Stromal cell of bone marrow (primary cell): ENCODE results near the gene ZNF609.
"Not testable (repeated sequence)": the region's sequence is repeated elsewhere in the genome, so short reads cannot be mapped to it uniquely, and the experiment has no call there.

Source experiments
- DNase-seq: peaks from one replicate; pipeline ENCODE4 v3.0.0-alpha.2; 2012; ENCODE audit warnings: low read depth

Gene ZNF609

DNA sequence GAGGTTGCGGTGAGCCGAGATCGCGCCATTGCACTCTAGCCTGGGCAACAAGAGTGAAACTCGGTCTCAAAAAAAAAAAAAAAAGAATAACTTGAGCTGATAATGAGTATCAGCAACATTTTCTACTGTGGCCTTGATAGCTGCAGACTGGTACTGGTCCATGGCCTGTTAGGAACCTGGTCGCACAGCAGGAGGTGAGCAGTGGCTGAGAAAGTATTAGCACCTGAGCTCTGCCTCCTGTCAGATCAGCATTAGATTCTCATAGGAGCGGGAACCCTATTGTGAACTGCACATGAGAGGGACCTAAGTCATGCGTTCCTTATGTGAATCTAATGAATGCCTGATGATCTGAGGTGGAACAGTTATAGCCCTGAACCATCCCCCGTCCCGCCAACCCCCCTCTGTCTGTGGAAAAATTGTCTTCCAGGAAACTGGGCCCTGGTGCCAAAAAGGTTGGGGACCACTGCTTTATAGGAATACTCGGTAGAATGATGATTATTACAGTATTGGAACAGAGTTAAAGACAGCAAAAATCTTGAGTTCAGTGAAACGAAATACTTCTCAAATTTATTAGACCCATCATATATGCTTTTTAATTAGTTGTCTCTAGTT, 126.0 kb downstream of the ZNF609 start:
- no peak for DNase-seq

DNA sequence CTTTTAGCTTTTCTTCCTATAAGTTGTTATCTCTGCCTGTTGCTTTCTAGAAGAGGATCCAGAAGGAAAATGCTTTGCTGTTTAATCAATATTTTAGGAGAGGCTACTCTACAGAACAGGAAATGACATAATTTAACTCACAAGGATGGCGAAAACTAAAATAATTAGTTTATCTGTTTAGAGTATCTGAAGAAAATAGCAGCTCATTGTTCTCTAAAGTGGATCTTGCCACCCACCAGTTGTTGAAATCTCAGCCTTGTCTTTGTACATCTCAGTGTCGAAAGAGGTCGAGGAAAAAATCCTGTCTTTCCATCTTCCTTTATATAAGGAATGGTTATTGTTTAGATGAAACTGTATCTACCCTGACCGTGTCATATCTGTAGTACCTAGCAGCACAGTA, 126.6 kb downstream of the ZNF609 start:
- no peak for DNase-seq

DNA sequence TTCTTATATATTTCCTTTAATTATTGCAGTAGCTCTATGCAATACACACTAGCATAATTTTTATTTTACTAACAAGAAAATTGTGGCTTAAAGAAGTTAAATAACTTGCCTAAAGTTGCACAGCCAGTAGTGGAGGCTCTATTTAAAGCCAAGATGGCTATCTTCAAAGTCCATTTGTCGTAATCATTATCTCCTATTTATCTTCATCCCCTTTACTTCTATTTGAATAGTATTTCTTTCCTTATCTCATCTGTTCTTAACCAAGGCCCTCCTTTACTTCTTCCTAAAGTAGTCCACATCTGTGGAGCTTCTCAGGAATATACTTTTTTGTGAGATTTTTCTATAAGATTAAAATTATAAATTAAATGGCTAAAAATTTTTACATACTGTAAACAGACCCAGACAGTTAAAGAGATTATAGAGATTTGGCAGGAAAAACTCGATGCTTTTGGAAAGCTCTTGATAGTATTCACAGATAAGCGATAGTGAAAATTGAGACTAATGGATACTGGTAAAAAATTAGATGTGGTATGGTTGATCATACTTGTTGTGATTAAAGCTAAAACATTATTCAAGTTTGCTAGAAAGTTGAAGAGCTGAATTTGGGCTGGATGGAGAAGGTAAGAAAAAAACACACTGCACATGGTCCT, 129.2 kb downstream of the ZNF609 start:
- no peak for DNase-seq

DNA sequence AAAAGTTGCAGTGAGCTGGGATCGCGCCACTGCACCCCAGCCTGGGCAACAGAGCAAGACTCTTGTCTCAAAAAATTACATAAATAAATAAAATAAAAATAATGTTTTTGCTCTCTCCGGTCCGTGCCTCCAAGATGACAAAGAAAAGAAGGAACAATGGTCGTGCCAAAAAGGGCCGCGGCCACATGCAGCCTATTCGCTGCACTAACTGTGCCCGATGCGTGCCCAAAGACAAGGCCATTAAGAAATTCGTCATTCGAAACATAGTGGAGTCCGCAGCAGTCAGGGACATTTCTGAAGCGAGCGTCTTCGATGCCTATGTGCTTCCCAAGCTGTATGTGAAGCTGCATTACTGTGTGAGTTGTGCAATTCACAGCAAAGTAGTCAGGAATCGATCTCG, 132.5 kb downstream of the ZNF609 start:
- DNase-seq: not testable (repeated sequence)

DNA sequence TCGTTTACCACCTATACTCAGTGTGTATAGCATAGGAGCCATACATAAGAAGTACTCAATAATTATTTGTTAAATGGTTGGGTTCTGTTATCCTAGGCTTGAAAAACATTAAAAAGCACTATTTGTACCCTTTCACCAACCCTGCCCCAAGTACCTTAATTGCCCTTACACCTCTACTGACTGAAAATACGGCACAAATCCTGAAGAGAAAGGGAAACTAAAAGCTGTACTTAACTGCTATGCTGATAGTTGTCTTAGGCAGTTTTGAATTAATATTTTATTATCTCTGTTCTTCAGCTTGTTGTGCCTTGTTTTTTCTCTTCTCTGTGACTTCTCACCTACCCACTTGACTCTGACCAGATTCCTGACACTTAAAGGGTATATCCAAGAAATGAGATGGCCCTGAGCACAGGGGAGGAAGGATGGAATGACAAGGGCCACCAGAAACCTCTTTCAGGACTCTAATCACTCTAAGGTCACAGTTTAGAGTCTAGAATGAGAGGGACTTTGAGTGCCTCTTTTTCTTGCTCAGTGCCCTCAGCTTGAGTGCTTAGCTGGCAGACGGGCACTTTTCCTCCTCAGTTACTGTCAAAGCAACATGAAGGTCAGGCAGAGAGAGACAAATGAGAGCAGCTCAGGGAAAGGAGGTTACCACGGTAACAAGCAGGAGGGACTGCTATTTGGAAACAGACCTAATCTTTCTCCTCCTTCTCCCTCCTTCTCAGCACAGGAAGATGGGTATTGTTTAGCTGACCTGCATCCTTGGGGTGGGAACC, 136.5 kb downstream of the ZNF609 start:
- DNase-seq: peak; percentile 46

DNA sequence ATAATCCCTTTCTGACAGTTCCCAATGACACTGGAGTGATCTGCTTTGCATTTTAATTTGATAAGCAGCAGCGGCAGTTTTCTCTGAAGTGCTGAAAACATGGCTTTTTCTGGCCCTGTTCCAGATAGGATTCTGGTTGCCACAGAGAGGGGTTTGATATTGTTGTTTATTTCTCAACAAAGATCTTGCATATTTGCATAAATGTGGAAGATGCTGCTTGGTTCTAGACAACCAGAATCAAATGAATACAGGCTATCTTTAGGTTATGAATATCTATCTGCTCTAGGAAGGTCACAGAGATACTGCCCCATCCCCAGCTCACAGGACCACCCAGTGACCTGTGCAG, 137.1 kb downstream of the ZNF609 start:
- DNase-seq: no peak

DNA sequence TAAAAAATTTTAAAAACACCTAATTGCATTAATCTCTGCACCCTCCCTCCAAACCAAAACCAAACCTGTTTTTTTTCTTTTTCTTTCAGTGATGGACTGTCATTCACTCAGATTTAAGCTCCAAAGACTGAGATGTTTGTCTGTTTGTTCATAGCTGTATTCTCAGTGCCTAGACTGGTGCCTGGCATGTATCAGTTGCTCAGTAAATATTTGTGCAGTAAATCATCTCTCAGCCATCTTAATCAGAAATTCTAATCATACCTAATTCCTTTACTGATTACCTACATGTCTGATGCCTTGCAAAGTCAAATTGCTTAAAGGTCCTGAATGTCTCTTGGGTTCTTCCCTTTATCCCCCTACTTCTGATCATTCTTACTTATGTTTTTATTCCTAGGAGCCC, 138.8 kb downstream of the ZNF609 start:
- no peak for DNase-seq

DNA sequence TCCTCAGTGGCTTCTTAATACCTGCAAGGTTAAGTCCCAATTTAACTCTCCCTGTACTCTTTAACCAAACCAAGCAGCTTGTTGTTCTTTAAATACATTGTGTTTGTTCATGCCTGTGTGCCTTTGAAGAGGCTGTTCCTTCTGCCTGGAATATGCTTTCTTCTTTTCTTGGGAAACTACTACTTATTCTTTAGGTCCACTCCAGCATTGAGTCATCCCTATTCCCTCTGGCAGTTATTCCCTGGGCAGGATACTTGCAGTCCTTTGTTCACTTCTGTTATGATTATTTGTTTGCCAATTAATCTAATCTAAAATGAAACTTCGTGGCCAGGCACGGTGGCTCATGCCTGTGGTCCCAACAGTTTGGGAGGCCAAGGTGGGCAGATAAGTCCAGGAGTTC, 139.3 kb downstream of the ZNF609 start:
- no peak for DNase-seq

DNA sequence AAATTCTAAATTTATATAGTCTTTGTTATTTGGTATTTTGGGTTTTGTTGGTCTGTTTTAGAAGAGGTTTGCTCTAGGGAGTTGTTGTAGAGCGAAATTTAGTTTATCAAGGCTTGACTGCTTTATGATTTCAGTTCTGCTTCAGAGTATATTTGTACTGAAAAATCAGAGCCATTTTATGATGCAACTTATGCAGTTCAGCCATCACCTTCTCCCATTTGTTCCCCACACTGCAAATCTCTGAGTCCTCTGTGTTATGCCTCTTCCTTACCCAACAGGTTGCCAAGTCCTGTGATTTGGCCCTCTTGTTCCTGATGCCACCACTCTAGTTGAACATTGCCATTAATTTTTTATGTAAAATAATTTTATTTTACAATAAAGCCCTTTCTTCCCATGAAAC, 140.4 kb downstream of the ZNF609 start:
- no peak for DNase-seq

DNA sequence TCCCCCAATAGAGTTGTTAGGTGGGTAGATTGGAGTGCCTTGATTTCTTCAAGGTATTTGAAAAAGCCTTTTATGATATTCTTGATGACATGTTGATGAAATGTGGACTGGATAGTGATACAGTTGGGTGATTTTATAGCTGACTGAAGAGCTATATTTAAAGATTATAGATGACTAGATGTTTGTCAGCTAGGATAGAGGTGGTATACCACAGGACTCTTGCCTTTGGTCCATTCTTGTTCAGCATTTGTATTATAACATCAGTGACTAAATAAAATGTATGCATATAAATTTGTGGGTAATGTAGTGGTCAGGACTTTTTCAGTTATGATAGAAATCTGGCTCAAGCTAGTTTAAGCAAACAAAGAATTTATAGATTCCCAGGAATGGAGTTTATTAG, 143.9 kb downstream of the ZNF609 start:
- DNase-seq: no peak

DNA sequence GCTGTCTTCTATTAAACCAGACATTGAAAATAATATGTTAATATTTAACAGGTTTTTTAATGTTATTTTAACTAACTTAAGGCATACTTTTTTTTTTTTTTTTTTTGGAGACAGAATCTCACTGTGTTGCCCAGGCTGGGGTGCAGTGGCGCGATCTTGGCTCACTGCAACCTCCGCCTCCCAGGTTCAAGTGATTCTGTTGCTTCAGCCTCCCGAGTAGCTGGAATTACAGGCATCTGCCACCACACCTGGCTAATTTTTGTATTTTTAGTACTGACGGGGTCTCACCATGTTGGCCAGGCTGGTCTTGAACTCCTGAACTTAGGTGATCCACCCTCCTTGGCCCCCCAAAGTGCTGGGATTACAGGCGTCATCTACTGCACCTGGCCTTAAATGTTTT, 147.0 kb downstream of the ZNF609 start:
- DNase-seq: not testable (repeated sequence)

DNA sequence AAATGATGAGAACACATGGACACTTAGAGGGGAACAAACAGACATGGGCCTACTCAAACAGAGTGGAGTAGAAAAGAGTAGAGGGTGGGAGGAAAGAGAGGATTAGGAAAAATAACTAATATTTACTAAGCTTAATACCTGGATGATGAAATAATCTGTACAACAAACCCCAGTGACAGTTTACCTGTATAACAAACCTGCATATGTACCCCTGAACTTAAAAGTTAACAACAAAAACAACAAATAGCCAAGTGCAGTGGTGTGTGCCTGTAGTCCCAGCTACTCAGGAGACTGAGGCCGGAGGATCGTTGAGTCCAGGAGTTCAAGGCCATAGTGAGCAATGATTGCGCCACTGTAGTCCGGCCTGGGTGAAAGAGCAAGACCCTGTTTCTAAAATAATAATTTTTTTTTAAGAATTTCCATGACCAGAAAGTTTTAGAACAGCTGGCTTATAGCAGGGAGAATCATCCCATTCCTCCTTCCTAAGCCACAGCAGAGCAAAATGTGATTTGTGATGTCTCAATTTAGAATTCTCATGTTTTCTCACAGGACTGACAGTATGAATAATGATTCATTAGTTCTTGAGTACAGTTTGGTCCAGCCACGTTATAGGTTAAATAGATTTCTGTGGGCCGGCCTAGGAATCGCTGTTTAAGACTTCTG, 150.0 kb downstream of the ZNF609 start:
- DNase-seq: no peak

DNA sequence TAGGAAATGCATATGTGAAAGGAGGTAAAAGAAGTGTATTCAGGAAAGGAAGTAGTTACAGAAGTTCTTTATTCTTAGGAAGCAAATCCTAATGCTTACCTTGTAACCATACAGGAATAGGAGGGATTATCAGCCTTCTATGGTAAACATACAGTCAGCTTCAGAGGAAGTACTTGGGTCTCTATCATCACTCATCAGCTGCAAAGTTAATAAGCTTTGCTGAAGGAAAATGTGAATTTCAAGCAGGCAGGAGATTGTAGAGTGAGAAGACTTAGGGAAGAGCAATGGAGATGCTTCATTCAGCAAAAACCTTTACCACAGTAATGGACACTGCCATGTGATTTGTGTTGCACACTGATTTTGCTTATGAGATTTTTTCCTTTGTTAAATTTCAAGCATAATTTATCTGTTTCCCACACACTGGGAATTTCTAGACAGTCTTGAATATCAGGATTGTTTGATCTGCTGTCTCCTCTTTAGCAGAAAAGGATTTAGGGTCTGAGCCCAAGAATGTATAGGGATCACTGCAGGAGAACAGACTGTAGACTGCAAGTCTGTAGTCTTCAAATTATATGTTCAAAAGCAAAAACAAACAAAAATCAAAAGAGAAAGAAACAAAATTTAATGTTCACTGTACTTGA, 150.8 kb downstream of the ZNF609 start:
- DNase-seq: no peak

DNA sequence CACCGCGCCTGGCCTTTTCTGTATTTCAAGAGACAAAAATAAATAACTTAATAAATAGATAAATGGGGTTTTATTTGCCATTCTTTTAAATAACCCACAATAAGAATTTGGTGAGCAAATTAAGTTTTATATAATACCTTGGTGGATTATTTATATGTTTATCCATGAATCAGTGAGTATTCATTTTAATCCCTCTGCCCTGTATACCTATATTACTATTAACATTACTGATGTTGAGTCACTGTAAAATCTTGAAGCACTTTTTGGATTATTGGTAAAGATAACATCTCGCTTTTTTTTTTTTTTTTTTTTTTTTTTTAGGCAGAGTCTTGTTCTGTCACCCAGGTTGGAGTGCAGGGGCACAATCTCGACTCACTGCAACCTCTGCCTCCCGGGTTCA, 154.1 kb downstream of the ZNF609 start:
- no peak for DNase-seq

DNA sequence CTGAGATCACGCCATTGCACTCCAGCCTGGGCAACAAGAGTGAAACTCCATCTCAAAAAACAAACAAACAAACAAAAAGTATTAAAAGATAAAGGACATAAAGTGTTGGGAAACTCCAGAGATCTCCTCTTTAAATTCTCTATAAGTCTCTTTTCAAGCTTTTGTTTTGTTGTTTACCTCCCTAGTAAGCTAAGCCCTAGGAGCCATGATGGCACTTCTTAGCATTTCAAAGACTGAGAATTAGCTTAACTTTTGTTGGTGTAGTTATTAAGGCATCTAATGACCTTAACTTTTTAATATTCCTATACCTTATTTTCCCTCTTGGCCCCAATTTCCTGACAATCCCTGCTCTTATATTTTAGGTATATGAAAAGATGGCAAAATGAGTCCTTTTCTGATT, 157.3 kb downstream of the ZNF609 start:
- no peak for DNase-seq

DNA sequence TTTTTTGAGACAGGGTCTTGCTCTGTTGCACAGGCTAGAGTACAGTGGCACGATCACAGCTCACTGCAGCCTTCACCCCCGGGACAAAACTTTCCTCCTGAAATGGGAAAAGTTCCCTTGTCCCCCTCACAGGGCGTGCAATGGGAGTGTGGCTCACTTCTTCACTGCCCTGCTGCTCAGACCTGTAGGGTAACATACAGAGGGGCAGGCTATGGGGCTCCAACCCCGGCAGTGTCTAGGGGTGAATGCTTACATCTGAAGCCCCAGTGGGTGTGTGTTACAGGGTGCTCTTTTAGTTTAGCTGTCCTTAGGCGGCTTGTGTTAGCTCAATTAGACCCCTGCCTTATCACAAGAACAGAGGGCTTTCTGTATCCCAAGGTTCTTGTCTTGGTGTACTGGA, 157.8 kb downstream of the ZNF609 start:
- DNase-seq: no peak

DNA sequence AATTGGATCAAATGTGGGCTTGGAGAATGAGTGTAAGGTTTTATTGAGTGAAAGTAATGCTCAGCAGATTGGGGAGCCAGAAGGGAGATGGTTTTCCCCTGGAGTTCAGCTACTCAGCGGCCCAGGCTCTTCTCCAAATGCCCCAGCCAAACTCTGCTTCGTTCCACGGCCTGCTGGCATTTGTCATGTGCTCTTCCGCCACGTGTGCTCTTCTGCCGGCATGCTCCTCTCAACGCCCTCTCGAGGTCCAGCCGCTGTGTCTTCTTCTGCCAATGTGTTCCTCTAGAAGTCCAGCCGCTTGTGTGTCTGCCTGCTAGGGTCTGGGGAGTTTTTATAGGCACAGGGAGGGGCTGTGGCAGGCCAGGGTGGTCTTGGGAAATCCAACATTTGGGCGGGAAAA, 158.2 kb downstream of the ZNF609 start:
- DNase-seq: no peak

DNA sequence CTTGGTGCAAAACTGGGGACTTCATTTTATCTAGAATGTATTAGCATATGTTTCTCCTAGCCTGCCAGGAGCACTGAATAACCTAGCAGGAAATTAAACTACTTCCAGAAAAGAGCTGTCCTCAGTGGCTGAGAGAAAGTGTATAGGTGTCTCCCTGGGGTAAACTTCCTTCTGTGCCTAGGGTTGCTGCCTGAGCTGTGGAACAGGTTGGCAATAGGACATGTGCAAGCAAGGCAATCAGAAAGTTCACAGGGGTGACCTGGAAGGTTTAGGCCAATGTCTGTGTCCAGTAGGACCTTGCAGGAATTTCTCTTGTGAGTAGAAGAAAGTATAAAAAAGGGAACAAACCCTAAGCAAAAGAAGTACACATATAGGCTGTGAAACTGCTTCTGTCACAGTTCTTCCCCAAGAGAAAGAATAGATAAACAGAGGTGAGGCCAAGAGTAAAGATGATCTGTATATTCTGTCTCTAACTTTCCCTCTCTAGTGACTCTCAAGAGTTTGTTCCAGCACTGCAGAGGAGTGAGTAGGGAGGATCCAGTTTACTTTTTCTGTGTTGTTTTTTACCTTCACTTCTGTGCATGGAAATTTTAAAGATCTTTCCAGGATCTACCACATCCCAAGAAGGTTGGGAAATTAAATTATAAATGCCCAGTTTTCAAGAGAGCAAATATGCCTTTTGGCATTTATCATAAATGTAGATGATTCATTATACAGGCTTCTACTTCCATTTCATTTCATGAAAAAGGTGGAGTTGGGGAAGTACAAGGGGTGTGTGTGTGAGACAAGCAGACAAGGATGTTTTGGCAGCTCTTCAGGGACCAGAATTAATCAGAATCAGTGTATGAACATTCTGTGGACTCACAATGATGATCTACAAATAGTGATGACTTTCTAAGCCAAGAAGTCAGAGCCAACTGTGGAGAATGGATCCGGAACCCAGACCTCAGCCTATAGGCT, 159.8 kb downstream of the ZNF609 start:
- DNase-seq: peak; percentile 45

DNA sequence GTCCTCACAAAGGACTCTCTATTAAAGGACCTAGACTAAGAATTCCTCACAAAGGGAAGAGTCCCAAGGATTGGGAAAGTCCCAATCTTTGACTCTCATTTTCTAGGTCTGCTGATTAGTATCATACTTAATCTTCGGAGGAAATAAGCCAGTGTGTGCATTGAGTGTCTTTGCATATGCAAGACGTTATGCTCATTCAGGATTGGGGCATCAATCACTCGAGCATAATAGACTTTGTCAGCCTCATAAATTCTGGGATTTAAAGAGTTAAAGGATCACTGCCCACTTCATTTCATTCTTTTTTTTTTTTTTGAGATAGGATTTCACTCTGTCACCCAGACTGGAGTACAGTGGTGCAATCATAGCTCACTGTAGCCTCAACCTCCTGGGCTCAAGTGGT, 160.7 kb downstream of the ZNF609 start:
- DNase-seq: no peak

DNA sequence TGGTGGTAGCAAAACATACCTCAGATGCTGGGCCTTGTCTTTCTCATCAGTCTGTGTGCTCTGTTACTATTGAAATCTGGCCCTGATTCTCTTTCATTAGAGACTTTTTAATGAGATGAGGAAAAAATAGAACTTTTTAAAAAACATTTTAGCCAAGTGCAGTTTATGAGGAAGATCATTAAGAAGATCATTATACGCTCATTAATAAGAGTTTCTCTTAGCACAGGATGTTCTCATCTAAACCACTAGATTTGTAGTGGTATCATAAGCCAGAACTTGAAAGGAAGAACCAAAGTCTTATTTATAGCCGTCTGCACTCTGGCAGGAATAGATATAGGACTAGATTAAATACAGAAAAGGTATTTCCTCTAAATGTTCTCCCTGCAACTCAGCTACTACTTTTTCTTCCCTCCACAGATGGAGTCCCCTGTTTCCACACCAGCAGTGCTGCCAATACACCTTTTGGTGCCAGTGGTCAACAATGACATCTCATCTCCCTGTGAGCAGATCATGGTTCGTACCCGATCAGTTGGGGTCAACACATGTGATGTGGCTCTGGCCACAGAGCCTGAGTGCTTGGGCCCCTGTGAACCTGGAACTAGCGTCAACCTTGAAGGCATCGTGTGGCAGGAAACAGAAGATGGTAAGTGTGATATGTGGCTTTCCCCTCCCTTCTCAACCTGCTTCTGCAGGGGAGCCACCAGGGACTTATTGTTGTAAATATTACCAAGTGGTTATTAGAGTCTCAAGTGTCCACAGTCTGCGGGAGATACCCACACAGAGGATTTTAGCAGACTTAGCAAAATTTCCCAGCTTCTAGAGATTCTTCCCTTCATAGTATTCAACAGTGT, 162.3 kb downstream of the ZNF609 start:
- DNase-seq: no peak
